Stimulated activated effector memory CD8-positive, alpha-beta T cell treated with anti-CD3 and anti-CD28 coated beads, Interleukin-12 subunit alpha, Interleukin-12 subunit beta, amount 100 ng/mL, for 72 hours (primary cell): Measurements from ENCODE around the gene BLOC1S5.

ENCODE experiments used
- ATAC-seq: fragments of 150-1000 bp; cut with Tn5 transposase; 2 replicates; pipeline ENCODE4 v1.10.0; 2021
- DNase-seq, 2 donors: peaks; one replicate each; pipeline ENCODE4 v3.0.0; 2021 to 2022; ENCODE audit warnings: low spot score in 2 of 2
- H3K27ac Mint-ChIP-seq: one replicate; pipeline ENCODE4 v1.8.0; 2022; ENCODE audit warnings: mild to moderate bottlenecking, mixed read lengths
- H3K36me3 Mint-ChIP-seq: one replicate; pipeline ENCODE4 v1.8.0; 2022; ENCODE audit warnings: mild to moderate bottlenecking, mixed read lengths
- H3K4me1 Mint-ChIP-seq: one replicate; pipeline ENCODE4 v1.8.0; 2022; ENCODE audit warnings: mixed read lengths
- H3K4me3 Mint-ChIP-seq: one replicate; pipeline ENCODE4 v1.8.0; 2022; ENCODE audit warnings: mild to moderate bottlenecking, mixed read lengths
- H3K9me3 Mint-ChIP-seq: one replicate; pipeline ENCODE4 v1.8.0; 2022; ENCODE audit warnings: mixed read lengths

Gene BLOC1S5

DNA sequence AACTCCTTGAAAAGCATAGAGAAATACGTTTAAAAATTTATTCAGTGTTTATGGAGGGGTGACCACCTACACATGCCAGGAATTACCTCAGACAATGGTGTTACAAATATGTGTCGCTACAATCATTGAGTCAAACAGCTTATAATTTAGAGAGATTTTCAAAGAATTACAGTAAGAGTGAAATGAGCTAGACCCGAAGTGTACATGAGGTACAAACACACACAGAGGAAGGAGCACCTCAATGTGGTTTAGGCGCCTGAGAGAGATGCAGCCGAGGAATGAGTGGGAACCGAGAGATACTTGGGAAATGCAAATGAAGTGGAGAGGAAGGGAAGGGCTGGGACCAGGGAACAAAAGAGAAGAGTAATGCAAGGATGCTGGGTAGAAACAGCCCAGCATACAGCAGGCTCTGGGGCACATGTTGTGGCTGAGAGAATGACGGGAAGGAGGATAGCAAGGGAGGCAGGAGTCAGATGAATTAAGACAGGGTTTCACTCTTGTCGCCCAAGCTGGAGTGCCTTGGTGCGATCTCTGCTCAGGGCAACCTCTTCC is 22.6 kb upstream of the BLOC1S5 start:
- Mint-ChIP-seq H3K4me3 (no peak overlapping the region), H3K36me3 (peaks cover 75% of the 10 kb centered on the region), H3K4me1 (peaks cover 30% of the 10 kb centered on the region), H3K27ac (peak overlapping the region; percentile 42), H3K9me3 (no peaks in the 10 kb centered on the region)
- ATAC-seq (peak; percentile 87), DNase-seq (peak in 1 of 2 donors; percentile 58)

DNA sequence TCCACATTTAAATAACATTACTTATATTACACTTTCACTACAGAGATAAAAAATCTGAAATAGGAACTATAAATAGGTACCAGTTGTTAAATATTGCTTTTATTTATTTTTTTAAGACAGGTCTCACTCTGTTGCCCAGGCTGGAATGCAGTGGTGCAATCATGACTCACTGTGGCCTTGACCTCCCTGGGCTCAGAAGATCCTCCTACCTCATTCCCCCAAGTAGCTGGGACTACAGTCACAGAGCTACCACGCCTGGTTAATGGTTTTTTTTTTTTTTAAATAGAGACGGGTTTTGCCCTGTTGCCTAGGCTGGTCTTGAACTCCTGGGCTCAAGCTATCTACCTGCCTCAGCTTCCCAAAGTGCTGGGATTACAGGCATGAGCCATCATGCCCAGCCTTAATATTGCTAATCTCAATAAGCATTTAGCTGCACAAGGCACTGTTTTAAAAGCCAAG is 20.9 kb upstream of the BLOC1S5 start:
- no peak for ATAC-seq
- no peak for DNase-seq
- Mint-ChIP-seq H3K27ac (no peak overlapping the region), H3K4me3 (no peak overlapping the region), H3K9me3 (no peaks in the 10 kb centered on the region), H3K36me3 (peaks cover 73% of the 10 kb centered on the region), H3K4me1 (peaks cover 38% of the 10 kb centered on the region)

DNA sequence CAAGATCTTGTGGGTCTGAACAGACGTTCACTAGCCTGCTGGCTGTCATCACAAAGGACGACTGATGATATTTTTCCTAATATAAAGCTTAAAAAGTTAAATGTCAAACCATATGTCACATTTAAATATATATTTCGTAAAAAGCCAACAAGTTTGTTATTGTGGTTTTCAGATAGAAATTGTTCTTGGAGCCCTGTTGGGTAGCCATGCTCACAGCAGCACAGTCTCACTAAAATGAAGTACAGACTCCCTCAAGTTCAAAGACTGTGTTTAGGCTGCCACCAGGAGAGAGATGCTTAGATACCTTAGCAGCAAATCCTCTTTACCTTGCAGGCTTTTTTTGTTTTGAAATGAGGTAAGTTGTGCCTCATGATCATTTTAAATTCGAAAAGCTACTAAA is 20.4 kb upstream of the BLOC1S5 start:
- H3K4me3 Mint-ChIP-seq, result no peak overlapping the region
- peaks cover 74% of the 10 kb centered on the region for H3K36me3 Mint-ChIP-seq
- no peak overlapping the region for H3K27ac Mint-ChIP-seq
- no peak for ATAC-seq
- H3K9me3 Mint-ChIP-seq, result no peaks in the 10 kb centered on the region
- DNase-seq, result no peak
- peaks cover 38% of the 10 kb centered on the region for H3K4me1 Mint-ChIP-seq

DNA sequence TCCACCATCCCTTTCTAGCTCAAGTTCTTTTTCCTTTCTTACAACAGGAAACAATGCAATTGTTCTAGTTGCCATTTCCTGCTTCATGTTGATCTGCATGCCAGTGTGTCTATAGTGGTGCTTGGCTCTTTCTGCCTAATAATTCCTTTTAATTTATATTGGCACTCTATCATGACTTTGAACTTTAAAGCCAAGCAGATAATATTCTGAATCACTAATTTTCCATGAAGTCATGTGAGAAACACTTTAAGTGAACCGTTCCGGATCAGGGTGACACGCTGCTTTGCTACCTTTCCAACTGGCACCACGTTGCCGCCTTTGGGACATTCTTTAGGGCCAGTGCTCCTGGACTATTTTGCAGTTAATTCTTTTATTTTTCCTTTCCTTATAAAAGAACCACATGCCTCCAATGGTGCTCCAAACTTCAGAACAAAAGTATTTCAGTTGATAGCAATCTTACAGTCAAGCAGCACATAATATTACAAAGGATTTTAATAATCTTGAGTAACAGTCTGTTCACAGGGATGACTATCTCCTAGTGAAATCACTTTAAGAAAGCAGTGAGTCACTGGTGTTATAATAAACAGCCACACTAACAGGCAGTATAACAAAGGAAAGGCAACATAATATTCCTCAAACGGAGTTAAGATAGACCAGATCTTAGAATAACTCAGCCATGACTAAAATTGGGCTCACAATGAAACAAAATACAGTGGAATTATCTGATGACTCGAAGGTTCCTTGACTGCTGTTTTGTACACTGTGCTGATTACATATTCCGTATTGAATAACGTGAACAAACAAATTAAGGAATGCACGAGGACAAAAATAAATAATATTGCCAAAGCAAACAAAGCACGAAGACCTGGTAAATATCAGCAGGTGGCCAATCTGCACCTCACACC is 19.0 kb upstream of the BLOC1S5 start:
- peaks cover 62% of the 10 kb centered on the region for H3K36me3 Mint-ChIP-seq

DNA sequence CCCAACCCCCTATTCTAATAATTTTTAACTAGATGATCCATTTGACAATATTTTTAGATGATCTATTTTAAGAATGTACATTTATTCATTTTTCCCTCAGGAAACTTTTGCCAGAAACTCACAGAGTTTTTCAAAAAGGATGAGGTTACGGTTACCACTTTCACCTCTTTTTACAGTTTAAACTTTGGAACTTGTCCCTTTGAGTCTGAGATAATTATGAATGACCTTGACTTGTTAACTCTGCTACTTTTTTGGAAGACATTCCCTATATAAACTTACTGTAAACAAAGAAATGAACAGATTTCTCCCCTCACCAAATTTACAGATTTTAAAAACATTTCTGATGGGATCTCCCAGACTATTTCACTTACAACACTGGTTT is 18.4 kb upstream of the BLOC1S5 start:
- Mint-ChIP-seq H3K4me1 (peaks cover 38% of the 10 kb centered on the region), H3K4me3 (no peak overlapping the region), H3K36me3 (peaks cover 56% of the 10 kb centered on the region), H3K9me3 (no peaks in the 10 kb centered on the region), H3K27ac (no peak overlapping the region)
- DNase-seq, result no peak
- no peak for ATAC-seq

More for the DNA sequence above, 19.0 kb upstream of the BLOC1S5 start:
- H3K4me3 Mint-ChIP-seq, result no peak overlapping the region
- H3K9me3 Mint-ChIP-seq, result no peaks in the 10 kb centered on the region
- no peak for DNase-seq
- ATAC-seq, result peak; percentile 74
- no peak overlapping the region for H3K27ac Mint-ChIP-seq
- H3K4me1 Mint-ChIP-seq, result peaks cover 40% of the 10 kb centered on the region

DNA sequence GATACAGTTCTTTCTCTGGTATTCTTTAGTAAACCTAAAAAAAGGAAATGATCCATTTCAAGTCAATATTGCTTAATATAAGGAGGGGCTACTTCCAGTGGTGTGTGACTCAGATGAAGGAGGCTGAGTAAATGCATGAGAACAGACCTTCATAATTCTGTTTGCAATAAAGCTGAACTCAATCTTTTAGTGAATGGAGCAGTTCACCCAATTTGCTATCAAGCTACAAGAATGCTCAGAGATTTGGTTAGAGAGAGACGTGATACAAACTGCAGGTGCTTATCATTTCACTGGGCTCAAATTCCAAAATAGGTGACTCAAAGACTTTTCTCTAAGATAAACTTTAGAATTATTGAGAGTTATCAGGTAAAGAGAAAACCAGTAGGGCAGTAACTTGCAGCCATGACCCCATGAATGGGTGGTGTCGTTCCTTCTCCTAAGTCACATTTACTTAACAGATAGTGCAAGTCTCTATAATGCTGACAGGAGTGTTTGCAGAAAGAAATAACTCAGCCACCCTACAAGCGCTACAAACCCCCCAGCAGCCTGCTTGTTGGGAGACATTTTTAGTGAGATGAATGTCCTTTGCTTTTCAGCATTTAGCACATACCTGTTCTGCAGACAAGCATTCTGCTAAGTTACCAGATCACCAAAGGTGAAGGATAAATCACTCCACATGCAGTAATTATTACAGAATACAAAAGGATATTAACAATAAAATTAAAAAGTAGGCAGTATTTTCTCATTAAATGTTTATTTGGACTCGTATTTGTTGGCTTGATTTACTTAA is 16.4 kb upstream of the BLOC1S5 start:
- Mint-ChIP-seq H3K4me3 (no peak overlapping the region), H3K27ac (peak overlapping the region; percentile 37), H3K36me3 (peaks cover 42% of the 10 kb centered on the region), H3K4me1 (peaks cover 27% of the 10 kb centered on the region), H3K9me3 (no peaks in the 10 kb centered on the region)
- no peak for DNase-seq
- ATAC-seq, result no peak

DNA sequence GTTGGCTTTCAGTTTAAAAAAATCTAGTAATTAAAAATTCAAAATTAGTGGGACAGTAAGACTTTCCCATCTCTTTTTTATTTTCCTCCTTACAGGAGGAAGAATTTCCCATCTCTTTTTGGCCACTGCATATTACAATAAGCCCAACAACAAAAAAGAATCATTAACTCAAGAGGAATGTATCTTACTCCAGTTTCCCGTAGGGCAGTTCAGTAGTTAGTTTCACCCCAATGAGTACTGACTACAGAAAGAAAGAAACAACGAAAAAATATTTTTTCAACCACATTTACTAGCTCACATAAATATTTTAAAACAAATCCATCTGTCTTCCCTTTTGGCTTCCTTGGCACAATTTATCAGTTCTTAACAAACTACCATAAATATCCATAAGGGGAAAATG is 14.9 kb upstream of the BLOC1S5 start:
- no peak for ATAC-seq
- H3K4me3 Mint-ChIP-seq, result no peak overlapping the region

DNA sequence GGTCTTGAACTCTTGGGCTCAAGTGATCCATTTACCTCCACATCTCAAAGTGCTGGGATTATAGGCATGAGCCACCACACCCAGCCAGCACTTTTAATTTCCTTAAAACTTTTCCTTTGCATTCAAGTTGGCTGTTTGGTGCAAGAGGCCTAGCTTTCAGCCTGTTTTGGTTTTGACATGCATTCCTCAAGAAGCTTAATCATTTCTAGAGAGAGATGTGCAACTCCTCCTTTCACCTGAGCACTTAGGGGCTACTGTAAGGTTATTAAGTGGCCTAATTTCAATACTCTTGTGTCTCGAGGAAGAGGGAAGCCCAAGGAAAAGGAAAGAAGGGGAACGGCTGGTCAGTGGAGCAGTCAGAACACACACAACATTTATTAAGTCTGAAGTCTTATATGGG is 13.8 kb upstream of the BLOC1S5 start:
- H3K27ac Mint-ChIP-seq, result no peak overlapping the region
- H3K4me1 Mint-ChIP-seq, result peaks cover 18% of the 10 kb centered on the region
- DNase-seq, result no peak
- H3K4me3 Mint-ChIP-seq, result no peak overlapping the region
- no peaks in the 10 kb centered on the region for H3K9me3 Mint-ChIP-seq
- H3K36me3 Mint-ChIP-seq, result peaks cover 33% of the 10 kb centered on the region
- no peak for ATAC-seq

More for the DNA sequence above, 14.9 kb upstream of the BLOC1S5 start:
- no peaks in the 10 kb centered on the region for H3K9me3 Mint-ChIP-seq
- no peak overlapping the region for H3K27ac Mint-ChIP-seq
- peaks cover 42% of the 10 kb centered on the region for H3K36me3 Mint-ChIP-seq
- DNase-seq, result no peak
- H3K4me1 Mint-ChIP-seq, result peaks cover 27% of the 10 kb centered on the region

DNA sequence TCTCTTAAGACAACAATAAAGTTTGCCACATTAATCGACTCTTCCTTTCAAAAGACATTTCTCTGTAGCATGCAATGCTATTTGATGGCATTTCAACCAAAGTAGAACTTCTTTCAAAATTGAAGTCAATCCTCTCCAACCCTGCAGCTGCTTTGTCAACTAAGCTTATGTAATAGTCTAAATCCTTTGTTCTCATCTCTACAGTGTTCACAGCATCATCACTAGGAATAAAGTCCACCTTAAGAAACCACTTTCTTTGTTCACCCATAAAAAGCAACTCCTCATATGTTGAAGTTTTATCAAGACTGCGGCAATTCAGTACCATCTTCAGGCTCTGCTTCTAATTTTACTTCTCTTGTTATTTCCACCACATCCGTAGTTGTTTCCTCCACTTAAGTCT is 11.5 kb upstream of the BLOC1S5 start:
- Mint-ChIP-seq H3K4me3 (no peak overlapping the region), H3K36me3 (peaks cover 13% of the 10 kb centered on the region), H3K9me3 (no peaks in the 10 kb centered on the region), H3K4me1 (peaks cover 12% of the 10 kb centered on the region), H3K27ac (no peak overlapping the region)
- ATAC-seq (no peak), DNase-seq (no peak)

DNA sequence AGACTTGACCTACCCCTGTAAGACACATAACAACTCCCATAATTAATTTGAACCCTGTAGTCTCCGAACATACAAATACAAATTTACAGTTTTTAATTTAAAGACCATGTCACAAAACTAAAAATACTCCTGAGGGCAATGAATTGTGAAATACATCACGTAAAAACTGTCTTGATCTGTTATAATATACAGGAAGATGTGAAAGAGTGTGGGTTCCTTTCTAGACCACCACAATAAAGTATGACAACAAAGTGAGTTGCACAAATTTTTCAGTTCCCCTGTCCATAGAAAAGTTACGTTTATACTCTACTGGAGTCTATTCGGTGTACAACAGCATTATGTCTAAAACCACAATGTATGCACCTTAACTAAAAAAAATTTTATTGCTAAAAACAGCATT is 11.0 kb upstream of the BLOC1S5 start:
- H3K4me1 Mint-ChIP-seq, result peaks cover 7% of the 10 kb centered on the region
- no peak overlapping the region for H3K4me3 Mint-ChIP-seq
- H3K9me3 Mint-ChIP-seq, result no peaks in the 10 kb centered on the region
- peaks cover 8% of the 10 kb centered on the region for H3K36me3 Mint-ChIP-seq
- no peak for ATAC-seq
- no peak overlapping the region for H3K27ac Mint-ChIP-seq
- DNase-seq, result no peak

DNA sequence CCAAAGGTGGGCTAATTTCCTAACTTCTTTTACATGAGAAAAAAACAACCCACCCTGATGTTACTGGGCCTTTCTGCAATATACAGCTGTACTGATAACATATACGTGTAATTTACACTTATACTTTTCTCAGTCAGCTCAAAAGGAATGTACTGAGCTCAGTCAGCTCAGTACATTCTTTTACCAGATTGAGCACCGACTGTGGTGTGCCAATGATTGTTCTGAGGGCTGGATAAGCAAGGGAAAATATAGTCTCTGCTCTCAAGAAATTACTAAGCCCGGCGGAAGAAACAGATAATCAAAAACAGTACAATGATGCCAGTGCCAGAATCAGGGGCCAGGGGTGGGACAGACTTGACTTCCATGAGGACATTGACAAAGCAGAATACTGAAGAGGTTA is 10.0 kb upstream of the BLOC1S5 start:
- H3K9me3 Mint-ChIP-seq, result no peaks in the 10 kb centered on the region

DNA sequence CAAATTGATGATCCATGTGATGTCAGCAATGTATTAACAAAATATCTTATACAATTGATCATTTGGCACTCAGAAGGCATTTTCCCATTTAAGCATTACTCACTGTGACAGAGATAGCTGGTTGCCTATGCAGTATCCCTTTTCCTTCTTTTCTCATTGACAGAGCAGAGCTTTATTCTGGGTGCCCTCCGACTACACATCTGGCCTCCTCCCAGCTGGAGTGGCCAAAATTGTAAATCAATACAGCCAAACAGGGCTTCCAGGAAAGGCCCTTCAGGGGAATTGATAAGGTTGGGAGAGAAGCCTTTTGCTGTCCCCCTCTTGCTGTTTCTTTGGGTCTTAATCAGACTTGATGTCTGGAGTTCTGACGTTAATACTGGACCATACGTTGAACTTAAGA is 9.6 kb upstream of the BLOC1S5 start:
- H3K36me3 Mint-ChIP-seq, result no peaks in the 10 kb centered on the region
- no peak for ATAC-seq
- H3K27ac Mint-ChIP-seq, result no peak overlapping the region
- no peaks in the 10 kb centered on the region for H3K9me3 Mint-ChIP-seq
- DNase-seq, result no peak
- H3K4me3 Mint-ChIP-seq, result no peak overlapping the region
- peaks cover 5% of the 10 kb centered on the region for H3K4me1 Mint-ChIP-seq

More for the DNA sequence above, 10.0 kb upstream of the BLOC1S5 start:
- H3K4me3 Mint-ChIP-seq, result no peak overlapping the region
- DNase-seq, result no peak
- no peak overlapping the region for H3K27ac Mint-ChIP-seq
- H3K4me1 Mint-ChIP-seq, result peaks cover 5% of the 10 kb centered on the region
- no peak for ATAC-seq
- no peaks in the 10 kb centered on the region for H3K36me3 Mint-ChIP-seq

DNA sequence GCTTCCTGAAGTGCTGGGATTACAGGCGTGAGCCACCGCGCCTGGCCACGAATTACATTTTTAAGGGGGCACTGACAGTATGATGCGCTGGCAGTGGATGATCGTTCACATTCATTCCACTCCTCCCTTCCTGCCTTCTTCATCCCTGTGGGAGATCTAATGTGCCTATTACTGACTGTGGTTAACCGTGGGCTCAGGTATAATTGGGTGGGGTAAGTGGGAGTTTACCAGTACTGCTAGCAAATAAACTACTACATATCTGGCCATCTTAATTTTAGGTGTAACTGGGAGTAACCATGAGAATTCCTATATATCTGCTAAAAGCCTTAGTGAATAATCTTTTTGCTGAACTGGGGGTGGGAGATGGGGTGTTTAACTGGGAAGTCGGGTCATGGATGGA is 6.5 kb upstream of the BLOC1S5 start:
- ATAC-seq, result no peak
- DNase-seq, result no peak
- H3K4me3 Mint-ChIP-seq, result no peak overlapping the region
- peaks cover 4% of the 10 kb centered on the region for H3K4me1 Mint-ChIP-seq
- no peak overlapping the region for H3K27ac Mint-ChIP-seq
- no peaks in the 10 kb centered on the region for H3K36me3 Mint-ChIP-seq
- H3K9me3 Mint-ChIP-seq, result no peaks in the 10 kb centered on the region

DNA sequence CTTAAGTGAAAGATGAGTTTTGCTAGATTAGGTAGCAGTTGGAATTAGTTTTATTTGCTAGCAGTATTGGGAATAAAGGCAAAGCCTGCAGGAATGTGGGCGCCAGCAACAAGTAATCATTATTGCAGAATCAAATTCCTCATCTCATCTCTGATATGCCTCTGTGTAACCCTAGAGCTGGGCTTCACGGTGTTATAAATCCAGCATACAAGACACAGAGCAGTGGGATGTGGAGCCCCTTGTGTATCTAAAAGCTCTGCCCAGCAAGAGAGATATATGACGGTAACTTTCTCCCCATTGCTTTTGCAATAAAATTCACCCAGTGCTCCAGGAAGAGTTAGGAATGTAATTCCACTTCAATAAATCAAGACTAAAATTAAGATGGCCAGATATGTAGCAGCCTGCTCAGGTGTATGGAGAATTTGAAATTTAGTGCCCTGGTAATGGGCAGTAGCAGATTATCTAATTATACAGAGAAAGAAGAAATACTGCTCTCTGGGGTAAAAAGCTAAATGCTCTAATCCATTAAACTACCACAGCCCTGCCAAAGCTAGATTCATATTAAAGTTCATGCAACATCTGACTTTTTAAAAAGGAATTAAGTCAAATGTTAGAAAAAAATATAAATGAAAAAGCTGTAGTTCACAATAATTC is 5.6 kb upstream of the BLOC1S5 start:
- Mint-ChIP-seq H3K27ac (no peak overlapping the region), H3K36me3 (no peaks in the 10 kb centered on the region), H3K4me3 (no peak overlapping the region), H3K4me1 (peaks cover 14% of the 10 kb centered on the region), H3K9me3 (no peaks in the 10 kb centered on the region)
- DNase-seq (no peak), ATAC-seq (no peak)

DNA sequence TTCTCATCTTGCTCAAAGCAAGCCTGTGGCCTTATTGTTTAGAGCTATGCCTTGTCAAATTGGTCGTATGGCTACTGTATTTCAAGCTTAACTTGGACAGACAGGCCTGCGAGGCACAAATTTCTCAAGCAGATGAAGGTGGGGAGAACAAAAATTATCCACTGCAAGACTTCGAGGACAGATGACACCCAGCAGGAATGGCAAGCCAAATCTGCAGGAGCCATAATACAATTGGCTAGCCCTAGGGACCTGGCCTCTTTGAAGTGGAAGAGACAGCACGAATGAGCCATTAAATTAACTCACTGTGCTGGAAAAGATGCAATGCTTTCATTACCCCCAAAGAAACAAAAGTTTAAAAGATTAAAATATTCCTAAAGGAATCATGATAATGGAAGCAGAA is 5.0 kb upstream of the BLOC1S5 start:
- H3K4me3 Mint-ChIP-seq, result no peak overlapping the region
- no peak overlapping the region for H3K27ac Mint-ChIP-seq
- ATAC-seq (no peak), DNase-seq (no peak)
- H3K9me3 Mint-ChIP-seq, result no peaks in the 10 kb centered on the region
- peaks cover 15% of the 10 kb centered on the region for H3K4me1 Mint-ChIP-seq
- peaks cover 4% of the 10 kb centered on the region for H3K36me3 Mint-ChIP-seq
